Left colon (tissue), 2 donors: ENCODE measurements around the gene ORAI2. TPM values are rescaled to one million over a fixed set of nuclear protein-coding genes. Genes with fewer than 3 reads are reported as not detected.
"Not testable (repeated sequence)": the region's sequence is repeated elsewhere in the genome, so short reads cannot be mapped to it uniquely, and the experiment has no call there.

Experiments used
- ATAC-seq: fragments of 200-7000 bp; cut with Tn5 transposase; one replicate; pipeline ENCODE4 v1.9.1; 2020; ENCODE audit warnings: mild to moderate bottlenecking, moderate library complexity
- DNase-seq, 2 donors: peaks; one replicate each; pipeline ENCODE4 v3.0.0-alpha.2; 2020
- intact Hi-C, 2 donors: fragments of 100-400 bp; cut with DNase I in 1 of 2; cut with micrococcal nuclease in 1 of 2; formaldehyde crosslinking; loops; one replicate each; pipeline versions ENCODE4 v1.11.2 to v1.14.0; 2022; cut with DNase I, micrococcal nuclease
- total RNA-seq, 2 donors: library from RNA; stranded (reverse); fragmentation: NEBNext Ultra II Directional; extraction: Animal tissue kit (Norgen Biotek cat#: 25700); gene quantifications; one replicate each; pipeline ENCODE4 v1.2.1, GENCODE V29; 2021
- donor health status: DM: no; HTN: no; CAD: no.
- donor health status: DM: yes; HTN: yes; CAD: no.

Gene ORAI2
- total RNA-seq, 2 donors from 2014 or later = 4.2 to 6.8 TPM

- ATAC-seq (peak; percentile 27), DNase-seq (no peak)
- intact Hi-C loops = no loop called here
Observed at GRCh38 chr7:102463841-102464576, 30.6 kb downstream of the ORAI2 start.

GRCh38 chr7:102464577-102465280 lies 31.4 kb downstream of the ORAI2 start, which contains the start of the genes ALKBH4 and LRWD1:
TSS of gene ALKBH4 (minus strand) at chr7:102464863. CDS start at chr7:102464836, 27 bp downstream.
TSS of gene LRWD1 (plus strand) at chr7:102464984. CDS start at chr7:102465081, 97 bp downstream.
- peak; percentile 92 to 97 for DNase-seq
- intact Hi-C loops = no loop called here
- peak; percentile 96 for ATAC-seq

GRCh38 chr7:102466097-102466496 lies 32.7 kb downstream of the ORAI2 start:
- no peak for ATAC-seq
- intact Hi-C loops = no loop called here
- no peak for DNase-seq

GRCh38 chr7:102467581-102468477 lies 34.5 kb downstream of the ORAI2 start:
- ATAC-seq = no peak
- no peak for DNase-seq
- intact Hi-C loops = no loop called here

GRCh38 chr7:102468478-102469350 lies 35.3 kb downstream of the ORAI2 start:
- ATAC-seq (no peak), DNase-seq (peak; percentile 12 to 27)
- intact Hi-C loops = no loop called here

GRCh38 chr7:102469351-102469971 lies 36.1 kb downstream of the ORAI2 start:
- intact Hi-C loops = no loop called here
- peak; percentile 7 to 26 for DNase-seq
- no peak for ATAC-seq

- DNase-seq = peak; percentile 84 to 87
- intact Hi-C loops = no loop called here
- ATAC-seq = peak; percentile 93
Observed at GRCh38 chr7:102469972-102470825, 36.8 kb downstream of the ORAI2 start.

GRCh38 chr7:102471791-102472125 lies 38.4 kb downstream of the ORAI2 start:
- ATAC-seq (no peak), DNase-seq (peak; percentile 2 to 8)
- intact Hi-C loops = no loop called here

GRCh38 chr7:102472126-102473041 lies 39.0 kb downstream of the ORAI2 start:
- ATAC-seq (no peak), DNase-seq (peak; percentile 7 to 21)
- intact Hi-C loops = no loop called here

GRCh38 chr7:102473271-102473991 lies 40.1 kb downstream of the ORAI2 start:
- intact Hi-C loops = no loop called here
- DNase-seq (peak; percentile 6 to 22), ATAC-seq (no peak)

- intact Hi-C loops, ATAC-seq: not testable (repeated sequence)
- peak; percentile 0 to 8 for DNase-seq
Observed at GRCh38 chr7:102474116-102474515, 40.7 kb downstream of the ORAI2 start.

- ATAC-seq, intact Hi-C loops, DNase-seq: not testable (repeated sequence)
Observed at GRCh38 chr7:102474736-102475435, 41.5 kb downstream of the ORAI2 start.

- peak; percentile 62 to 89 for DNase-seq
- intact Hi-C loops = not testable (repeated sequence)
- ATAC-seq = peak; percentile 90
Observed at GRCh38 chr7:102478314-102479208, 45.2 kb downstream of the ORAI2 start, which contains the start of gene POLR2J. TSS of gene POLR2J (minus strand) at chr7:102478922. CDS start at chr7:102478860, 62 bp downstream.

GRCh38 chr7:102479209-102479584 lies 45.8 kb downstream of the ORAI2 start:
- intact Hi-C loops, DNase-seq: not testable (repeated sequence)
- ATAC-seq = peak; percentile 14
